GM21526 (cell line): ENCODE results near the gene OBSCN.
"Not testable (repeated sequence)": the region's sequence is repeated elsewhere in the genome, so short reads cannot be mapped to it uniquely, and the experiment has no call there.

ENCODE experiments used
- ATAC-seq: cut with Tn5 transposase; IDR thresholded peaks from one replicate; pipeline ENCODE4 v1.9.1; 2021; ENCODE audit warnings: moderate library complexity; ENCODE audit not compliant: unreplicated experiment, low FRiP score

Gene OBSCN

GRCh38 chr1:228185641-228185965, 22.2 kb upstream of the OBSCN start:
- ATAC-seq = no peak

GRCh38 chr1:228188249-228188648, 19.6 kb upstream of the OBSCN start:
- not testable (repeated sequence) for ATAC-seq

- no peak for ATAC-seq
These were observed 17.7 kb upstream of the OBSCN start for GRCh38 chr1:228190182-228190581.

GRCh38 chr1:228190778-228191177, 17.1 kb upstream of the OBSCN start:
- ATAC-seq = no peak

GRCh38 chr1:228194436-228194835, 13.4 kb upstream of the OBSCN start:
- ATAC-seq = no peak

- no peak for ATAC-seq
These were observed 12.7 kb upstream of the OBSCN start for GRCh38 chr1:228194921-228195812.

- ATAC-seq = no peak
These were observed 10.2 kb upstream of the OBSCN start for GRCh38 chr1:228197555-228198147.

- no peak for ATAC-seq
These were observed 8.8 kb upstream of the OBSCN start for GRCh38 chr1:228198977-228199590.

- ATAC-seq = no peak
These were observed 2.9 kb upstream of the OBSCN start for GRCh38 chr1:228204958-228205357.

GRCh38 chr1:228205526-228206436, 2.1 kb upstream of the OBSCN start:
- no peak for ATAC-seq

GRCh38 chr1:228206582-228207351, 1.1 kb upstream of the OBSCN start:
- no peak for ATAC-seq

GRCh38 chr1:228207381-228207810, 448 bp upstream of the OBSCN start:
- no peak for ATAC-seq

GRCh38 chr1:228208831-228209551, 1.1 kb downstream of the OBSCN start:
- no peak for ATAC-seq

GRCh38 chr1:228209657-228210056, 1.8 kb downstream of the OBSCN start:
- ATAC-seq = no peak

- ATAC-seq = no peak
These were observed 2.3 kb downstream of the OBSCN start for GRCh38 chr1:228210076-228210651.

GRCh38 chr1:228210712-228211530, 3.1 kb downstream of the OBSCN start:
- no peak for ATAC-seq

- ATAC-seq = no peak
These were observed 3.9 kb downstream of the OBSCN start for GRCh38 chr1:228211531-228212414.
